ENCODE data around the gene PRR12.

- TF ChIP-seq EZH2 (IDR thresholded peaks at IDR 0.05; ENCODE audit: low read depth) = no peak
- no peak for TF ChIP-seq CTCF (conservative IDR thresholded peaks at IDR 0.05)
These were observed 11.8 kb upstream of the PRR12 start for GRCh38 chr19:49579193-49579592.

Data from PC-9 (cell line).